ENCODE data around the gene CALY.

- TF ChIP-seq CHD2 (IDR thresholded peaks at IDR 0.05; ENCODE audit: low read length, partially characterized antibody) (no peak), GATA3 (IDR thresholded peaks at IDR 0.05; ENCODE audit: borderline replicate concordance) (no peak; the same call in 1 of the 2 replicates)
- TF ChIP-seq, protein P1, sequence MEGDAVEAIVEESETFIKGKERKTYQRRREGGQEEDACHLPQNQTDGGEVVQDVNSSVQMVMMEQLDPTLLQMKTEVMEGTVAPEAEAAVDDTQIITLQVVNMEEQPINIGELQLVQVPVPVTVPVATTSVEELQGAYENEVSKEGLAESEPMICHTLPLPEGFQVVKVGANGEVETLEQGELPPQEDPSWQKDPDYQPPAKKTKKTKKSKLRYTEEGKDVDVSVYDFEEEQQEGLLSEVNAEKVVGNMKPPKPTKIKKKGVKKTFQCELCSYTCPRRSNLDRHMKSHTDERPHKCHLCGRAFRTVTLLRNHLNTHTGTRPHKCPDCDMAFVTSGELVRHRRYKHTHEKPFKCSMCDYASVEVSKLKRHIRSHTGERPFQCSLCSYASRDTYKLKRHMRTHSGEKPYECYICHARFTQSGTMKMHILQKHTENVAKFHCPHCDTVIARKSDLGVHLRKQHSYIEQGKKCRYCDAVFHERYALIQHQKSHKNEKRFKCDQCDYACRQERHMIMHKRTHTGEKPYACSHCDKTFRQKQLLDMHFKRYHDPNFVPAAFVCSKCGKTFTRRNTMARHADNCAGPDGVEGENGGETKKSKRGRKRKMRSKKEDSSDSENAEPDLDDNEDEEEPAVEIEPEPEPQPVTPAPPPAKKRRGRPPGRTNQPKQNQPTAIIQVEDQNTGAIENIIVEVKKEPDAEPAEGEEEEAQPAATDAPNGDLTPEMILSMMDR (IDR thresholded peaks at IDR 0.05), result no peak
- TF ChIP-seq, protein P2, sequence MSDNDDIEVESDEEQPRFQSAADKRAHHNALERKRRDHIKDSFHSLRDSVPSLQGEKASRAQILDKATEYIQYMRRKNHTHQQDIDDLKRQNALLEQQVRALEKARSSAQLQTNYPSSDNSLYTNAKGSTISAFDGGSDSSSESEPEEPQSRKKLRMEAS (IDR thresholded peaks at IDR 0.05), result peak; percentile 33; the same call in 1 of the 2 replicates
Observed at GRCh38 chr10:133308421-133309099, 28.1 kb downstream of the CALY start, which contains the start of the genes TUBGCP2 and ZNF511.
